IMR-90 (cell line): Measurements from ENCODE around the gene WBP2. TPM values are rescaled to one million over a fixed set of nuclear protein-coding genes. Genes with fewer than 3 reads are reported as not detected.

Experiments used
- ATAC-seq: fragments of 200-7000 bp; cut with Tn5 transposase; 2 replicates; pipeline ENCODE4 v1.9.1; 2020; ENCODE audit warnings: low read depth, mild to moderate bottlenecking, moderate library complexity
- BruUV-seq: library from RNA; stranded (reverse); fragments of 400-500 nt; replicated peaks from 2 replicates; lab custom pipeline; 2021; lab: Mats Ljungman, UMichigan
- CTCF ChIA-PET: fragments of 300-600 bp; formaldehyde crosslinking; extraction: SDS; loops from one replicate; lab custom pipeline; 2021; ENCODE audit warnings: antibody characterized with exemption; lab: Yijun Ruan, JAX
- POLR2A ChIA-PET: fragments of 300-600 bp; sonication (Branson Sonifier 250); formaldehyde crosslinking; loops from one replicate; lab custom pipeline; 2022; ENCODE audit warnings: antibody characterized with exemption; ENCODE audit not compliant: unreplicated experiment; lab: Charles Lee
- DNase-seq: peaks from one replicate; pipeline ENCODE4 v3.0.0; 2013
- H2AFZ ChIP-seq: replicated peaks from 2 replicates; pipeline ENCODE3; 2013; ENCODE audit warnings: low read length, mild to moderate bottlenecking; ENCODE audit not compliant: poor library complexity
- H2AK5ac ChIP-seq: 2 replicates; pipeline ENCODE4 v1.6.1; 2013; ENCODE audit warnings: low read depth, low read length, inconsistent platforms
- H2AK9ac ChIP-seq: replicated peaks from 2 replicates; pipeline ENCODE3; 2013; ENCODE audit warnings: mild to moderate bottlenecking, low read depth, low read length, moderate library complexity; ENCODE audit not compliant: poor library complexity
- H2BK120ac ChIP-seq: 2 replicates; pipeline ENCODE4 v1.6.1; 2013; ENCODE audit warnings: low read depth, low read length, inconsistent platforms
- H2BK15ac ChIP-seq: 3 replicates; pipeline ENCODE4 v1.6.1; 2013; ENCODE audit warnings: low read depth, low read length, inconsistent platforms
- H2BK20ac ChIP-seq: 2 replicates; pipeline ENCODE4 v1.6.1; 2013; ENCODE audit warnings: low read depth, mild to moderate bottlenecking, inconsistent platforms, low read length, moderate library complexity
- H2BK5ac ChIP-seq: 2 replicates; pipeline ENCODE4 v1.6.1; 2013; ENCODE audit warnings: mild to moderate bottlenecking, low read depth, low read length, inconsistent platforms; ENCODE audit not compliant: poor library complexity, severe bottlenecking
- H3K14ac ChIP-seq: replicated peaks from 2 replicates; pipeline ENCODE4 v1.6.1; 2013; ENCODE audit warnings: low read depth, low read length, inconsistent platforms
- H3K18ac ChIP-seq: 2 replicates; pipeline ENCODE4 v1.6.1; 2013; ENCODE audit warnings: low read depth, low read length, control low read depth
- H3K23ac ChIP-seq: 2 replicates; pipeline ENCODE4 v1.6.1; 2013; ENCODE audit warnings: low read depth, low read length, inconsistent platforms
- H3K27ac ChIP-seq: 2 replicates; pipeline ENCODE4 v1.5.1; 2013; ENCODE audit warnings: mild to moderate bottlenecking, control low read depth, low read length; ENCODE audit not compliant: insufficient read depth
- H3K27me3 ChIP-seq: 2 replicates; pipeline ENCODE4 v1.6.1; 2013; ENCODE audit warnings: low read length; ENCODE audit not compliant: control insufficient read depth, insufficient read depth
- H3K36me3 ChIP-seq: 2 replicates; pipeline ENCODE4 v1.6.1; 2013; ENCODE audit warnings: low read length, mixed read lengths; ENCODE audit not compliant: control insufficient read depth, insufficient read depth
- H3K4ac ChIP-seq: 2 replicates; pipeline ENCODE4 v1.6.1; 2013; ENCODE audit warnings: low read depth, low read length, inconsistent platforms
- H3K4me1 ChIP-seq: 2 replicates; pipeline ENCODE4 v1.6.1; 2013; ENCODE audit warnings: low read length, mixed read lengths; ENCODE audit not compliant: control insufficient read depth, insufficient read depth
- H3K4me2 ChIP-seq: 2 replicates; pipeline ENCODE4 v1.6.1; 2013; ENCODE audit warnings: low read depth, mild to moderate bottlenecking, control low read depth, low read length, moderate library complexity
- H3K4me3 ChIP-seq: 2 replicates; pipeline ENCODE4 v1.5.1; 2013; ENCODE audit warnings: low read depth, mild to moderate bottlenecking, control low read depth, low read length, moderate library complexity; ENCODE audit not compliant: insufficient read depth
- H3K56ac ChIP-seq: 2 replicates; pipeline ENCODE4 v1.6.1; 2013; ENCODE audit warnings: low read length, inconsistent platforms; ENCODE audit not compliant: insufficient read depth; ENCODE audit errors: extremely low read depth
- H3K79me1 ChIP-seq, 2 experiments: 2 replicates each; pipeline ENCODE4 v1.6.1; 2013; ENCODE audit warnings: low read length in 2 of 2, inconsistent platforms in 1 of 2, low read depth in 1 of 2
- H3K9ac ChIP-seq: 2 replicates; pipeline ENCODE4 v1.6.1; 2013; ENCODE audit warnings: low read depth, low read length, control low read depth
- H3K9me1 ChIP-seq: 2 replicates; pipeline ENCODE4 v1.6.1; 2013; ENCODE audit warnings: low read length, inconsistent platforms; ENCODE audit not compliant: insufficient read depth
- H3K9me3 ChIP-seq: 2 replicates; pipeline ENCODE4 v1.6.1; 2013; ENCODE audit warnings: low read length; ENCODE audit not compliant: control insufficient read depth, insufficient read depth
- H4K20me1 ChIP-seq: 2 replicates; pipeline ENCODE4 v1.6.1; 2013; ENCODE audit warnings: low read length, inconsistent platforms; ENCODE audit not compliant: insufficient read depth
- H4K5ac ChIP-seq: 2 replicates; pipeline ENCODE4 v1.6.1; 2013; ENCODE audit warnings: mild to moderate bottlenecking, low read depth, low read length, control low read depth
- H4K8ac ChIP-seq, 2 experiments: 2 replicates each; pipeline ENCODE4 v1.6.1; 2013; ENCODE audit warnings: low read depth in 2 of 2, low read length in 2 of 2, control low read depth in 1 of 2, inconsistent platforms in 1 of 2
- H4K91ac ChIP-seq: 2 replicates; pipeline ENCODE4 v1.6.1; 2013; ENCODE audit warnings: low read depth, low read length, inconsistent platforms; ENCODE audit not compliant: insufficient read depth
- CHD1 ChIP-seq: IDR thresholded peaks from 2 replicates; pipeline ENCODE4 v1.6.1; 2012; ENCODE audit warnings: low read depth, low read length, improper control_type of control experiment
- CTCF ChIP-seq: conservative IDR thresholded peaks from 2 replicates; pipeline ENCODE4 v1.5.1; 2012; ENCODE audit warnings: mild to moderate bottlenecking, low read depth, low read length, improper control_type of control experiment
- MXI1 ChIP-seq: IDR thresholded peaks from 2 replicates; pipeline ENCODE4 v1.6.1; 2012; ENCODE audit warnings: low read depth, mild to moderate bottlenecking, low read length, moderate library complexity, borderline replicate concordance
- RAD21 ChIP-seq: IDR thresholded peaks from 2 replicates; pipeline ENCODE4 v1.6.1; 2012; ENCODE audit warnings: low read length, improper control_type of control experiment
- RFX5 ChIP-seq: IDR thresholded peaks from 2 replicates; pipeline ENCODE4 v1.8.0; 2012; ENCODE audit warnings: low read depth, mild to moderate bottlenecking, low read length, moderate library complexity
- SMC3 ChIP-seq: fragments of 150-350 bp; IDR thresholded peaks from 2 replicates; pipeline ENCODE4 v1.6.1; 2016; ENCODE audit warnings: low read depth, mild to moderate bottlenecking, antibody characterized with exemption, low read length, moderate library complexity
- WGBS, 2 experiments: methylation state at CpG; one replicate each; pipeline versions ENCODE4 v1.1.5 to v1.1.7; 2013; ENCODE audit warnings: missing lambda C conversion rate in 2 of 2; ENCODE audit not compliant: insufficient read length in 1 of 2; ENCODE audit errors: extremely low coverage in 2 of 2; 5-methylcytosine and 5-hydroxymethylcytosine counted together
- dilution Hi-C: fragments of 300-500 bp; cut with HindIII; formaldehyde crosslinking; loops from one replicate; pipeline ENCODE4 v1.14.3; 2018; ENCODE audit warnings: low sequenced_read_pairs; ENCODE audit not compliant: unreplicated experiment
- in situ Hi-C: fragments of 300-500 bp; cut with MboI; formaldehyde crosslinking; loops from 3 replicates; pipeline ENCODE4 v1.14.3; 2019; ENCODE audit warnings: low sequenced_read_pairs, inconsistent platforms, mixed read lengths
- intact Hi-C: fragments of 100-400 bp; cut with micrococcal nuclease; formaldehyde crosslinking; loops from 2 replicates; pipeline ENCODE4 v1.10.0; 2022
- polyA plus RNA-seq, 3 experiments: library from polyadenylated mRNA; depleted of rRNA; stranded (reverse); fragments of >200 nt; gene quantifications; 2 replicates each; pipeline ENCODE4 v1.2.3, GENCODE V29; 2012; ENCODE audit warnings: low replicate concordance in 1 of 3
- total RNA-seq: library from RNA; depleted of rRNA; stranded (reverse); fragments of >200 nt; gene quantifications from 2 replicates; pipeline ENCODE4 v1.2.3, GENCODE V29; 2012

WBP2 gene
- total and polyA plus RNA-seq, 2 of the 4 experiments (the other 2 are of a cell fraction), result 9.0 to 35.5 TPM

GRCh38 chr17:75816693-75817092, 38.4 kb downstream of the WBP2 start:
- no peak overlapping the region for H2BK15ac ChIP-seq
- H3K56ac ChIP-seq, result no peak overlapping the region
- H3K14ac ChIP-seq, result no peak overlapping the region
- H3K18ac ChIP-seq, result no peak overlapping the region
- ATAC-seq (no peak), DNase-seq (no peak)
- H2AK5ac ChIP-seq, result no peak overlapping the region
- H4K20me1 ChIP-seq, result 0 out of 2 replicates have a peak, but pooled peaks cover 7% of the 10 kb centered on the region
- dilution Hi-C loops, result no loop called here
- H2BK5ac ChIP-seq, result no peak overlapping the region
- intact Hi-C loops, result no loop called here
- BruUV-seq, result no TSS peak
- in situ Hi-C loops, result no loop called here
- peaks cover 14% of the 10 kb centered on the region; the same call in 1 of the 2 replicates for H3K9me1 ChIP-seq
- H3K36me3 ChIP-seq, result peaks cover 78% of the 10 kb centered on the region
- H3K23ac ChIP-seq, result no peak overlapping the region
- 98% methylated on average over 5 of the region's 9 CpGs; no CpG with 5 or more reads in 1 of the 2 experiments for WGBS, 2 experiments
- H3K4me3 ChIP-seq, result no peak overlapping the region
- no peak for TF ChIP-seq RAD21
- no peak for TF ChIP-seq MXI1
- no peak for TF ChIP-seq CTCF
- no peak for TF ChIP-seq SMC3
- TF ChIP-seq RFX5, result no peak
- no peak for TF ChIP-seq CHD1
- no peak overlapping the region for H2AK9ac ChIP-seq
- H4K8ac ChIP-seq, result no peak overlapping the region
- no peaks in the 10 kb centered on the region for H3K9me3 ChIP-seq
- H3K4me1 ChIP-seq, result peaks cover 7% of the 10 kb centered on the region
- H2AFZ ChIP-seq, result no peak overlapping the region
- no peak overlapping the region for H2BK120ac ChIP-seq
- no peak overlapping the region for H3K4me2 ChIP-seq
- H4K91ac ChIP-seq, result no peak overlapping the region
- POLR2A ChIA-PET, result no interaction called here
- no peak overlapping the region for H4K5ac ChIP-seq
- H3K4ac ChIP-seq, result no peak overlapping the region
- H3K27me3 ChIP-seq, result no peaks in the 10 kb centered on the region
- H3K27ac ChIP-seq, result no peak overlapping the region
- H3K9ac ChIP-seq, result no peak overlapping the region
- CTCF ChIA-PET, result interaction anchor here (1.1 kb wide), 1 partner anchor 63 kb away, joined by 3 read pairs; no protein-coding TSS in a partner anchor
- H2BK20ac ChIP-seq, result no peak overlapping the region
- peaks cover 5 to 21% of the 10 kb centered on the region in 2 experiments; a peak in 3 of 4 replicates for H3K79me1 ChIP-seq
